Mucosa of descending colon (tissue), 3 donors: ENCODE data around the gene SEC14L1. TPM values are rescaled to one million over a fixed set of nuclear protein-coding genes. Genes with fewer than 3 reads are reported as not detected.

Experiments
- ATAC-seq: fragments of 200-7000 bp; cut with Tn5 transposase; one replicate; pipeline ENCODE4 v1.9.1; 2020; ENCODE audit warnings: mild to moderate bottlenecking, moderate library complexity
- DNase-seq, 3 donors: peaks; one replicate each; pipeline ENCODE4 v3.0.0-alpha.2; 2020
- H3K36me3 ChIP-seq: fragments of 200-600 bp; one replicate; pipeline ENCODE4 v1.8.0; 2021; ENCODE audit warnings: low read depth, mild to moderate bottlenecking
- H3K4me1 ChIP-seq: fragments of 200-600 bp; one replicate; pipeline ENCODE4 v1.8.0; 2021; ENCODE audit warnings: low read depth, mild to moderate bottlenecking
- H3K4me3 ChIP-seq: fragments of 200-600 bp; one replicate; pipeline ENCODE4 v1.8.0; 2021; ENCODE audit warnings: mild to moderate bottlenecking
- H3K9me3 ChIP-seq: fragments of 200-600 bp; one replicate; pipeline ENCODE4 v1.8.0; 2021; ENCODE audit warnings: mild to moderate bottlenecking
- intact Hi-C, 2 donors: fragments of 100-400 bp; cut with DNase I in 1 of 2; cut with micrococcal nuclease in 1 of 2; formaldehyde crosslinking; loops; one replicate each; pipeline versions ENCODE4 v1.11.0 to v1.11.1; 2022; cut with DNase I, micrococcal nuclease
- total RNA-seq, 3 donors: library from RNA; stranded (reverse); fragmentation: NEBNext Ultra II Directional in 2 of 3; extraction: Animal tissue kit (Norgen Biotek cat#: 25700) in 2 of 3; gene quantifications; one replicate each; pipeline versions ENCODE4 v1.2.1 to v1.2.4, GENCODE V29; 2021 to 2023
- TF ChIP-seq, protein P1 (sequence below): fragments of 200-600 bp; IDR thresholded peaks from one replicate; pipeline ENCODE4 v1.8.0; 2022; ENCODE audit warnings: antibody characterized with exemption, mild to moderate bottlenecking
- donor health status: DM: no; HTN: no; CAD: no; lungs with moderate emphysema.
- donor health status: DM: no; HTN: no; CAD: no.
- donor health status: DM: no; HTN: yes; CAD: no.

Gene SEC14L1
- total RNA-seq, 3 donors from 2014 or later = 24.5 to 44.6 (median 44.0) TPM

DNA sequence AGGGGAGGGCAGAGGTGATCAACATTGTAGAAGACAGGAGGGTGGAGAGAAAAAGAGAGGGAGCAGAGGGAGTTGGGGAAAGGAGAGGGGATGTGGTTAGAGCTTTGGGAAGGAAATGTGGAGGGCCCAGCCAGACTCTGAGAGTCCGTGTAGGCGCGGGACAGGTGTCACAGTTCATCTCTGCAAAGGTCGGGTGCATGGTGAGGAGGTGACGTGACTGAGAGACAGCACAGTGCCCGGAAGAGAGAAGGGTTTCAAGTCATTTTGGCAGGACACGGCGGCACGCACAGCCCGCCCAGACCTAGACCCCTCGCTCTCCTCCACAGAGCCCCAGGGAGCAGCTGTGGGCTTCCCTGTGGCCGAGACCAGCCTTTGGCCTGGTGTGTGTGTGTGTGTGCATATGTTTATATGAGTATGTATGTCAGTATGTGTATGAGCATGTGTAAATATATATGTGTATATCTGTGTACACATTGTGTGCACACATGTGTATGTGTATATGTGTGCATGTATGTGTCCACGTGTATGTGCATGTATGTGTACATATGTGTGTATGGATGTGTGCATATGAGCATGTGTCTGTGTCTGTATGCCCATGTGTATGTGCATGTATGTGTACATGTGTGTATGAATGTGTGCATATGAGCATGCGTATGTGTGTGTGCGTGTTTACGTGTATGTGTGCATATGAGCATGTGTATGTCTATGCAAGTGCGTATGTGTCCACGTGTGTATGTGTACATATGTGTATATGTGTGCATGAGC, 104.6 kb downstream of the SEC14L1 start:
- Histone ChIP-seq H3K36me3 (no peaks in the 10 kb centered on the region), H3K4me1 (peaks cover 14% of the 10 kb centered on the region), H3K9me3 (no peaks in the 10 kb centered on the region), H3K4me3 (no peak overlapping the region)
- TF ChIP-seq, protein P1, sequence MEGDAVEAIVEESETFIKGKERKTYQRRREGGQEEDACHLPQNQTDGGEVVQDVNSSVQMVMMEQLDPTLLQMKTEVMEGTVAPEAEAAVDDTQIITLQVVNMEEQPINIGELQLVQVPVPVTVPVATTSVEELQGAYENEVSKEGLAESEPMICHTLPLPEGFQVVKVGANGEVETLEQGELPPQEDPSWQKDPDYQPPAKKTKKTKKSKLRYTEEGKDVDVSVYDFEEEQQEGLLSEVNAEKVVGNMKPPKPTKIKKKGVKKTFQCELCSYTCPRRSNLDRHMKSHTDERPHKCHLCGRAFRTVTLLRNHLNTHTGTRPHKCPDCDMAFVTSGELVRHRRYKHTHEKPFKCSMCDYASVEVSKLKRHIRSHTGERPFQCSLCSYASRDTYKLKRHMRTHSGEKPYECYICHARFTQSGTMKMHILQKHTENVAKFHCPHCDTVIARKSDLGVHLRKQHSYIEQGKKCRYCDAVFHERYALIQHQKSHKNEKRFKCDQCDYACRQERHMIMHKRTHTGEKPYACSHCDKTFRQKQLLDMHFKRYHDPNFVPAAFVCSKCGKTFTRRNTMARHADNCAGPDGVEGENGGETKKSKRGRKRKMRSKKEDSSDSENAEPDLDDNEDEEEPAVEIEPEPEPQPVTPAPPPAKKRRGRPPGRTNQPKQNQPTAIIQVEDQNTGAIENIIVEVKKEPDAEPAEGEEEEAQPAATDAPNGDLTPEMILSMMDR = no peak
- intact Hi-C loops = loop anchor here in 1 of 2 donors (5.0 kb wide), 1 partner anchor 158 kb away; no protein-coding TSS in a partner anchor
- ATAC-seq (no peak), DNase-seq (no peak)

DNA sequence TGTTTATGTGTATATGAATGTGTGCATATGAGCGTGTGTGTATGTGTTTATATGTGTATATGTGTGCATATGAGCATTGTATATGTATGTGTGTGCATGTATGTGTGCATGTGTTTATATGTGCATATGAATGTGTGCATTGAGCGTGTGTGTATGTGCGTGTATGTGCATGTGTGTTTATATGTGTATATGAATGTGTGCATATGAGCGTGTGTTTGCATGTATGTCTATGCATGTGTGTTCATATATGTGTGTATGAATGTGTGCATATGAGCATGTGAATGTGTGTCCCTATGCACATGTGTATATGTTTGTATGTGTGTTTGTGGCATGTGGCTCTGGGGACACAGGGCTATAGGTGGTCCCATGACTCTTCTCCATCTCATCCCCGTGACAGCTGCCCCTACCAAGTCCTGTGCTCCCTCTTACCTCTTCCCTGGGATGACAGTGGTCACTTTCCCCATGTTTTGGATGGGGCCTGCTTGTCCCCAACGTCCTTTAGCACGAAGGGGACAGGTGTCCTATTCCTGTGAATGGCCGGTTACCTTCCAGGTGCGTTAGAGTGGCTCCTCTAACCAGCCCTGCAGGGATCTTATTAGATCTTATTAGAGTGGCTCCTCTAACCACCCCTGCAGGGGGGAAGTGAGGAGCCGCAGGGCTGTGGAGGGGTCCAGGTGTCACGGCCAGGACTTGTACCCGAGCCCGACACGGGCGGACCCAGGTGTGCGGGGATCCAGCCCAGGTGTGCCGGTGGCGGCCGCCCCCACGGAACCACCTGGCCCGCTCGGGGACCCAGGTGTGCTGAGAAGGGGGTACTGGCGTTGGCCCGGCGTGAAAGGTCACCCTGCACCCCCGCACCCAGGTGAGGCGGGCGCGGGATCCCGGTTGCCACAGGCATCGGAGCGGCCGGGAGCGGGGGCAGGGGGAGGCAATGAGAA, 105.6 kb downstream of the SEC14L1 start:
- TF ChIP-seq, protein P1 = no peak
- Histone ChIP-seq H3K4me3 (no peak overlapping the region), H3K9me3 (no peaks in the 10 kb centered on the region), H3K4me1 (peaks cover 14% of the 10 kb centered on the region), H3K36me3 (no peaks in the 10 kb centered on the region)
- intact Hi-C loops = loop anchor here in 1 of 2 donors (5.0 kb wide), 1 partner anchor 159 kb away; no protein-coding TSS in a partner anchor
- DNase-seq (no peak), ATAC-seq (peak; percentile 6)

DNA sequence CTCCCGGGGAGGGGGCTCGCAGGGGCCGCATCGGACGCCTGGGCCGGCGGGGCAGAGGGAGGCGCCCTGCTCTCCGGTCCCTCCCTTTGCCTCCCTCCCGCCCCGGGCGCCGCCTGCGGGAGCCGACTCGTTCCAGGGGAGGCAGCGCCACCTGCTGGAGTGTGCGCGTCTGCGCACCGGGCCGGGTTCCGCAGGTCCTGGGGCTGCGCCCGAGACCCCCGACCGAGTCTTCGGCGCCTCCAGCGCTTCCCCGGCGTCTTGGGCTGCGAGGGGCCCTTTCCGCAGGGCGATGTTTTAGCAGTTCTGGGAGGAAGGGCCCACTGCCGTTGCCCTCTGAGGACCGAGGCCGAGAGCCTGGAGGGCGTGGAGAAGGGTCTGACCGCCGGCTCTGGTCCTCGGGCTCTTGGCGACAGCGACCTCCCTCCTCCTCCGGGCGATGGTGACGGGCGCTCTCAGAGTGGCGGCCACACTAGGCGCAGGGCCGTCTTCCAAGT, 106.3 kb downstream of the SEC14L1 start:
- TF ChIP-seq, protein P1 = peak; percentile 96
- peak; percentile 98 for ATAC-seq
- Histone ChIP-seq H3K4me1 (peaks cover 14% of the 10 kb centered on the region), H3K4me3 (no peak overlapping the region), H3K36me3 (no peaks in the 10 kb centered on the region), H3K9me3 (no peaks in the 10 kb centered on the region)
- intact Hi-C loops = loop anchor here in 1 of 2 donors (5.0 kb wide), 1 partner anchor 160 kb away; no protein-coding TSS in a partner anchor
- peak; percentile 87 to 89 (median 87) for DNase-seq

DNA sequence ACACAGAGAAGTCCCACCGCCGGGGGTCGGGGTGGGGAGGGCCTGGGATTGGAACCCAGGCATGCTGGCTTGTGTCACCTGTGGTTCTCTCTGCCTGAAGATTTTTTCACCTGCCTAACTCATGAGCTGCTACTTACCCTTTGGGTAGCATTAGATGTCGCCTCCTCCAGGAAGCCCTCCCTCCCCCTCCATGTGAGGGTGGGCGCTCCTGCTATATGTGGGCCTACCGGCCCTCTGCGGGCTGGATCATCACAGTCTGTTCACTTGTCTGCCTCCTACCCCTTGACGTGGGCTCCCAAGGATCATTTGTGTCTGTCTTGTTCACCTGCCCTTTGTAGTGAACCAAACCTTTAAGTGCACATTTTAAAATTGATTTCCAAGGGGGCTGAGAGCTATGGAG, 106.8 kb downstream of the SEC14L1 start:
- intact Hi-C loops = loop anchor here in 1 of 2 donors (5.0 kb wide), 1 partner anchor 160 kb away; no protein-coding TSS in a partner anchor
- TF ChIP-seq, protein P1 = no peak
- DNase-seq = no peak
- no peaks in the 10 kb centered on the region for H3K36me3 ChIP-seq
- ATAC-seq = no peak
- H3K9me3 ChIP-seq = no peaks in the 10 kb centered on the region
- no peak overlapping the region for H3K4me3 ChIP-seq
- peaks cover 14% of the 10 kb centered on the region for H3K4me1 ChIP-seq
